HEK293 (cell line): ENCODE results near the gene PRDX2.

ENCODE experiments used
- CTCF ChIA-PET: fragments of 350-600 bp; formaldehyde crosslinking; extraction: SDS; loops from one replicate; lab custom pipeline; 2021; ENCODE audit warnings: antibody characterized with exemption; lab: Yijun Ruan, JAX
- POLR2A ChIA-PET: fragments of 300-600 bp; formaldehyde crosslinking; extraction: SDS; loops from one replicate; lab custom pipeline; 2020; ENCODE audit warnings: antibody characterized with exemption, inconsistent platforms; lab: Yijun Ruan, JAX
- H3K27ac ChIP-seq: fragments of 200-500 bp; sonication (Bioruptor generic); 2 replicates; pipeline ENCODE4 v1.5.1; 2014; ENCODE audit warnings: low read depth, low read length, control low read depth, inconsistent platforms; ENCODE audit errors: extremely low read depth
- H3K36me3 ChIP-seq, 2 experiments: fragments of 200-500 bp in 1 of 2; sonication (Bioruptor generic) in 1 of 2; 1 replicate in 1 of 2; 2 replicates in 1 of 2; pipeline ENCODE4 v1.5.1; 2014 to 2017; ENCODE audit warnings: inconsistent platforms in 2 of 2, low read length in 2 of 2; ENCODE audit not compliant: control insufficient read depth in 2 of 2, insufficient read depth in 1 of 2
- H3K4me1 ChIP-seq: fragments of 200-500 bp; sonication (Bioruptor generic); 2 replicates; pipeline ENCODE4 v1.5.1; 2014; ENCODE audit warnings: mild to moderate bottlenecking, low read length, inconsistent platforms; ENCODE audit not compliant: control insufficient read depth, insufficient read depth
- H3K4me3 ChIP-seq: 2 replicates; pipeline ENCODE4 v1.5.1; 2011; ENCODE audit warnings: low read depth, mild to moderate bottlenecking, control low read depth, low read length, moderate library complexity
- H3K9me3 ChIP-seq: fragments of 200-500 bp; sonication (Bioruptor generic); 2 replicates; pipeline ENCODE4 v1.5.1; 2014; ENCODE audit warnings: low read depth, low read length, inconsistent platforms; ENCODE audit not compliant: control insufficient read depth, insufficient read depth
- BCL11A ChIP-seq: fragments of 450-650 bp; formaldehyde crosslinking; IDR thresholded peaks from 2 replicates; pipeline ENCODE4 v1.5.1; 2016; ENCODE audit warnings: low read depth, missing biosample characterization, missing genetic modification characterization
- BCL6B ChIP-seq: fragments of 450-650 bp; formaldehyde crosslinking; IDR thresholded peaks from 2 replicates; pipeline ENCODE4 v1.5.1; 2017; ENCODE audit warnings: missing biosample characterization, missing genetic modification characterization
- CTCF ChIP-seq: fragments of 450-650 bp; formaldehyde crosslinking; IDR thresholded peaks from 2 replicates; pipeline ENCODE4 v1.5.1; 2016; ENCODE audit warnings: missing biosample characterization, missing genetic modification characterization
- GLIS1 ChIP-seq: fragments of 450-650 bp; formaldehyde crosslinking; IDR thresholded peaks from 2 replicates; pipeline ENCODE4 v1.5.1; 2016; ENCODE audit warnings: missing biosample characterization, missing genetic modification characterization
- KLF17 ChIP-seq: fragments of 450-650 bp; formaldehyde crosslinking; IDR thresholded peaks from 2 replicates; pipeline ENCODE4 v1.5.1; 2016; ENCODE audit warnings: missing biosample characterization, missing genetic modification characterization
- KLF8 ChIP-seq: fragments of 450-650 bp; formaldehyde crosslinking; IDR thresholded peaks from 2 replicates; pipeline ENCODE4 v1.5.1; 2016; ENCODE audit warnings: missing biosample characterization, missing genetic modification characterization
- SP3 ChIP-seq: fragments of 450-650 bp; formaldehyde crosslinking; IDR thresholded peaks from 2 replicates; pipeline ENCODE4 v1.5.1; 2016; ENCODE audit warnings: missing biosample characterization, missing genetic modification characterization
- TCF7L2 ChIP-seq: IDR thresholded peaks from 2 replicates; pipeline ENCODE4 v1.6.1; 2011; ENCODE audit warnings: low read depth, mild to moderate bottlenecking, inconsistent platforms, low read length, moderate library complexity, borderline replicate concordance
- ZBTB8A ChIP-seq: fragments of 450-650 bp; formaldehyde crosslinking; IDR thresholded peaks from 2 replicates; pipeline ENCODE4 v1.5.1; 2016; ENCODE audit warnings: missing biosample characterization, missing genetic modification characterization
- ZFP69B ChIP-seq: fragments of 450-650 bp; formaldehyde crosslinking; IDR thresholded peaks from 2 replicates; pipeline ENCODE4 v1.5.1; 2016; ENCODE audit warnings: missing biosample characterization, missing genetic modification characterization
- ZNF114 ChIP-seq: fragments of 450-650 bp; formaldehyde crosslinking; IDR thresholded peaks from 2 replicates; pipeline ENCODE4 v1.5.0; 2017; ENCODE audit warnings: missing biosample characterization, missing genetic modification characterization
- ZNF184 ChIP-seq: fragments of 450-650 bp; IDR thresholded peaks from 2 replicates; pipeline ENCODE4 v1.5.1; 2018; ENCODE audit warnings: missing biosample characterization, mild to moderate bottlenecking, missing genetic modification characterization
- ZNF19 ChIP-seq: fragments of 450-650 bp; formaldehyde crosslinking; IDR thresholded peaks from 2 replicates; pipeline ENCODE4; 2016; ENCODE audit warnings: missing biosample characterization, missing genetic modification characterization, low read depth
- ZNF324 ChIP-seq: fragments of 450-650 bp; formaldehyde crosslinking; IDR thresholded peaks from 2 replicates; pipeline ENCODE4 v1.5.1; 2016; ENCODE audit warnings: missing biosample characterization, missing genetic modification characterization
- ZNF335 ChIP-seq: fragments of 450-650 bp; formaldehyde crosslinking; conservative IDR thresholded peaks from 2 replicates; pipeline ENCODE4 v1.5.1; 2016; ENCODE audit warnings: missing biosample characterization, missing genetic modification characterization
- ZNF394 ChIP-seq: fragments of 450-650 bp; formaldehyde crosslinking; IDR thresholded peaks from 2 replicates; pipeline ENCODE4 v1.5.1; 2016; ENCODE audit warnings: missing biosample characterization, missing genetic modification characterization, mild to moderate bottlenecking, moderate library complexity, borderline replicate concordance
- ZNF398 ChIP-seq: fragments of 450-650 bp; formaldehyde crosslinking; IDR thresholded peaks from 2 replicates; pipeline ENCODE4 v1.5.1; 2017; ENCODE audit warnings: missing biosample characterization, missing genetic modification characterization
- ZNF501 ChIP-seq: fragments of 450-650 bp; formaldehyde crosslinking; IDR thresholded peaks from 2 replicates; pipeline ENCODE4 v1.5.1; 2016; ENCODE audit warnings: missing biosample characterization, missing genetic modification characterization
- ZNF513 ChIP-seq: fragments of 450-650 bp; IDR thresholded peaks from 2 replicates; pipeline ENCODE4 v1.5.1; 2018; ENCODE audit warnings: missing biosample characterization, missing genetic modification characterization
- ZNF561 ChIP-seq: fragments of 450-650 bp; IDR thresholded peaks from 2 replicates; pipeline ENCODE4 v1.5.1; 2018; ENCODE audit warnings: missing biosample characterization, missing genetic modification characterization, borderline replicate concordance
- ZNF600 ChIP-seq: fragments of 450-650 bp; formaldehyde crosslinking; IDR thresholded peaks from 2 replicates; pipeline ENCODE4 v1.5.1; 2016; ENCODE audit warnings: missing biosample characterization, missing genetic modification characterization
- ZNF629 ChIP-seq: fragments of 450-650 bp; formaldehyde crosslinking; IDR thresholded peaks from 2 replicates; pipeline ENCODE4 v1.5.1; 2017; ENCODE audit warnings: missing biosample characterization, missing genetic modification characterization
- ZNF654 ChIP-seq: fragments of 450-650 bp; formaldehyde crosslinking; IDR thresholded peaks from 2 replicates; pipeline ENCODE4 v1.5.1; 2016; ENCODE audit warnings: low read depth, missing biosample characterization, missing genetic modification characterization
- ZNF692 ChIP-seq: fragments of 450-650 bp; formaldehyde crosslinking; IDR thresholded peaks from 2 replicates; pipeline ENCODE4 v1.5.1; 2016; ENCODE audit warnings: missing biosample characterization, missing genetic modification characterization
- ZNF785 ChIP-seq: fragments of 450-650 bp; formaldehyde crosslinking; IDR thresholded peaks from 2 replicates; pipeline ENCODE4 v1.5.1; 2016; ENCODE audit warnings: missing biosample characterization, missing genetic modification characterization

Gene PRDX2

GRCh38 chr19:12847159-12848139, 45.8 kb upstream of the PRDX2 start:
- no peaks in the 10 kb centered on the region for H3K9me3 ChIP-seq
- ChIA-PET POLR2A (interaction anchor here (0.8 to 1.3 kb wide), 3 partner anchors 56 to 82 kb away, joined by 3 to 6 read pairs (median 4); partner anchors contain the start of gene JUNB), CTCF (interaction anchor here (0.5 to 7.2 kb wide), 57 partner anchors 9 to 923 kb away, joined by 3 to 62 read pairs (median 5); partner anchors contain the start of genes DNASE2, GCDH, GET3 and JUNB)
- H3K36me3 ChIP-seq, result no peaks in the 10 kb centered on the region; a peak in 1 of 3 replicates
- H3K4me3 ChIP-seq, result peak overlapping the region; percentile 0; the same call in 1 of the 2 replicates
- H3K4me1 ChIP-seq, result no peaks in the 10 kb centered on the region
- no peak overlapping the region for H3K27ac ChIP-seq
- peak; percentile 97 for TF ChIP-seq ZNF692 (tag by site-specific recombination)
- peak; percentile 60; the same call in 1 of the 2 replicates for TF ChIP-seq SP3 (tag by site-specific recombination)
- peak; percentile 47; the same call in 1 of the 2 replicates for TF ChIP-seq ZNF324 (tag by site-specific recombination)
- no peak for TF ChIP-seq ZNF19 (tag by site-specific recombination)
- TF ChIP-seq BCL6B (tag by site-specific recombination), result no peak
- no peak for TF ChIP-seq ZNF513 (tag by site-specific recombination)
- TF ChIP-seq TCF7L2, result no peak
- peak; percentile 85 for TF ChIP-seq KLF17 (tag by site-specific recombination)
- TF ChIP-seq ZNF785, result peak; percentile 100
- TF ChIP-seq ZNF114, result no peak
- 0 out of 2 replicates have a peak, but pooled peaks have one; percentile 22 for TF ChIP-seq ZNF335
- peak; percentile 66; the same call in 1 of the 2 replicates for TF ChIP-seq KLF8 (tag by site-specific recombination)
- TF ChIP-seq CTCF (tag by site-specific recombination), result peak; percentile 97
- peak; percentile 53; the same call in 1 of the 2 replicates for TF ChIP-seq ZNF184 (tag by site-specific recombination)
- TF ChIP-seq ZNF600 (tag by site-specific recombination), result peak; percentile 68; the same call in 1 of the 2 replicates
- TF ChIP-seq GLIS1 (tag by site-specific recombination), result peak; percentile 37; the same call in 1 of the 2 replicates
- peak; percentile 26; the same call in 1 of the 2 replicates for TF ChIP-seq ZNF501 (tag by site-specific recombination)
- peak; percentile 42; the same call in 1 of the 2 replicates for TF ChIP-seq ZNF398 (tag by site-specific recombination)
- TF ChIP-seq BCL11A (tag by site-specific recombination), result peak; percentile 51; the same call in 1 of the 2 replicates
- TF ChIP-seq ZNF654 (tag by site-specific recombination), result peak; percentile 59
- TF ChIP-seq ZBTB8A, result peak; percentile 75
- peak; percentile 63; the same call in 1 of the 2 replicates for TF ChIP-seq ZNF561 (tag by site-specific recombination)
- peak; percentile 83 for TF ChIP-seq ZNF394
- TF ChIP-seq ZFP69B, result peak; percentile 97
- TF ChIP-seq ZNF629 (tag by site-specific recombination), result peak; percentile 58; the same call in 1 of the 2 replicates
